Raji (cell line): ENCODE measurements around the gene TSC22D3.

ENCODE experiments used
- POLR2A ChIP-seq: IDR thresholded peaks from 2 replicates; pipeline ENCODE4 v1.6.1; 2011; ENCODE audit warnings: low read depth, low read length, control low read depth; ENCODE audit not compliant: insufficient read depth

The TSC22D3 gene

DNA sequence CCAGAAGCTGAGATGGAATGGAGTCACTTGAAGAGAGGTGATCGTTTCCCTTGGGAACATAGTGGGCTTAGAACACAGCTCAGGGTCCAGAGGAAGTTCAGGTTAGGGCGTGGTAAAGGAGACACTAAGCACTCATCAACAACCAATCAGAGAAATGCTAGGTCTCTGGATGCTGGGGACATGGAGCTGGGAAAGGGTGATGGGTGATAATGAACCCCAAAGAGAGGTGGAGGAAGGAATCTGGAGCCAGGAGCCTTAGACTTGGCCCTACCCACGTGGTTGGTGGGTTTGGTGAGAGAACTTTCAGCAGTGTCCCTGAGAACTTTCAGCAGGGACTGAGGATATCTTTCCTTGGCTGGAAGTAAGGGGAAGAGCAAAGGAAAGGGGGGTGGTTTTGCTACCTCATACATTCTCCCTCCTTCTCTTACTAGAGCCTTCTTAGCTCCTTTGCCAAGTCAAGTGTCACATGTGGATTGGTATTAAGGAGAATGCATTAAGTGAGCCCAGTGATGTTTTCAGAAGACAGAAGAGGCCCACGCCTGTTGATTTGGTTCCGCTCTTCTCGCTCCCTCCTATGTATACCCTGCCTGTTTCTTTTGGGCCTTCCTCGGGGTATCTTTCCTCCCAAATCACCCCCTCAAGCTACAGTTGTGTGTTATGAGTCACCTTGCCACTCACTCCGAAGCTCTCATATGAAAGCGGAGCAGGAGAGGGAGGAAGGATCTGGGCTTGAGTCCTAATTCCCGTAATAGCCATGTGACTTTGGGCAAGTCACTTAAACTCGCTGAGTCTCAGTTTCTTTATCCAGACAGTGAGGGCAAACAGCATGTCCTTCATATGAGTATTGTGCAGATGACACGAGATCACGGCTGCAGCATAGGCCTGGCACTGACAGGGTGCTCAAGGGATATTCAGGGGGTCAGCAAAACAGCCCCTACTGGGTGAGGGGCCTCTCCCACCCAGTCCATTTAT is 63.1 kb downstream of the TSC22D3 start:
- 0 out of 2 replicates have a peak, but pooled peaks have one; percentile 19 for TF ChIP-seq POLR2A

DNA sequence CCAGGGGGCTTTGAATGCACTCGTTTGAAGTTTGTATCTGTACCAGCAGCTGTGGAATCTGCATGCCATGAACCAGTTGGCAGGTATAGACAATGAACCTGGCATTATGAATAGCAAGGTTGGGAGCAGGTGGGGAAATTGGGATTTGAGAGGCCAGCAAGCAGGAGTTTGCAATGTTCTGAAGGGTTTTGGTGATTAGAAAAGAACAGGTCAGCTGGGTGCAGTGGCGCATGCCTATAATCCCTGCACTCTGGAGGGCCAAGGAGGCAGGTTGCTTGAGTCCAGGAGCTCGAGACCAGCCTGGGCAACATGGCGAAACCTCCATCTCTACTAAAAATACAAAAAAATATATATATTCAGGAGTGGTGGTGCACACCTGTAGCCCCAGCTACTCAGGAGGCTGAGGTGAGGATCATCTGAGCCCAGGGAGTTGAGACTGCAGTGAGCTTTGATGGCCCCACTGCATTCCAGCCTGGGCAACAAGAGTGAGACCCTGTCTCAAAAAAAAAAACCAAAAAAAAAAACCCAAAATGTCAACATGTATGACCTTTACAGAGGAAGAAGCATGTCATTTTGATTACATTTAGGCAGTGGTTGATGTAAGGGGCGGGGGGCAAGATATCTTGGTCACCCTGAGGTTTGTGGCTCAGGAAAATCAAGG is 63.9 kb downstream of the TSC22D3 start:
- no peak for TF ChIP-seq POLR2A

GRCh38 chrX:107710617-107711391 is 64.8 kb downstream of the TSC22D3 start:
- no peak for TF ChIP-seq POLR2A

DNA sequence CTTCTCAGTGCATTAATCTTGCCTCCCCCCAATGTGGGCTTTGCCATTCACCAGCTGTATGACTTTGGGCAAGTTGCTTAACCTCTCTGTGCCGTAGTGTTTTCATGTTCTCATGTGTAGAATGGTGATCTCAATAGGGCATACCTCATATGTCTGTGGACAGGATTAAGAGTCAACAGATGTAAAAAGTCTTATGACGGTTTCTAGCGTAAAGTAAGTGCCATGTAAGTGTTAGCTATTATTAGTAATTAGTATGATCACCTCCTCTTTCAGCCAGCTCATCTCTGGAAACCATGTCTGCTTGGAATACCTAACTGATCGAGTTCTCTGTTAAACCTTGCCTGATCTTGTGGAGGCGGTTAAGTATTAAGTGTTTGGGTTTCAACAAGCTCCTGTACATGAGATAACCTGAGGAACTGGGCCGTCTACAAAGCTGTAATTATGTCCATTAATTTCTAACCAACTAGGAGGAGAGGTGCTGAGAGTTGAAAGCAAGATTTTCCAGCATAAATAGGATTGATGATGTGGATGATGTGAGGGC is 66.3 kb downstream of the TSC22D3 start:
- no peak for TF ChIP-seq POLR2A

DNA sequence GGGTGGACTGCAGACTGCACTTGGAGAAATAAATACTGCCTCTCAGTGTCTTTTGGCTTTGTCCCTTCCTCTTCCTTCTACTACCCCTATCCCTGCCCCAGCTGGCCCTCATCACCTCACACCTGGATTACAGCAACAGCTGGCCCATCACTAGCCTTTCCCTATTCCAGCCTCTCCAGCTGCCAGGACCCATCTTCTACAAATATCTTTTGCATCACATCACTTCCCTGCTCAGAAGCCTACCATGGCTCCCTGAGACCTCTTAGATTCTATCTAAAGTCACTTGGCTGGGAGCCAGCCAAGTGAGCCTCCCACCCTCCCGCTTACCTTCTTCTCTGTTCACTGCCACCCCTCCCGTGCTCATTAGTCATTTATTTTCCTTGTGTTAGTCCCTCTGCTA is 66.8 kb downstream of the TSC22D3 start:
- TF ChIP-seq POLR2A, result no peak

DNA sequence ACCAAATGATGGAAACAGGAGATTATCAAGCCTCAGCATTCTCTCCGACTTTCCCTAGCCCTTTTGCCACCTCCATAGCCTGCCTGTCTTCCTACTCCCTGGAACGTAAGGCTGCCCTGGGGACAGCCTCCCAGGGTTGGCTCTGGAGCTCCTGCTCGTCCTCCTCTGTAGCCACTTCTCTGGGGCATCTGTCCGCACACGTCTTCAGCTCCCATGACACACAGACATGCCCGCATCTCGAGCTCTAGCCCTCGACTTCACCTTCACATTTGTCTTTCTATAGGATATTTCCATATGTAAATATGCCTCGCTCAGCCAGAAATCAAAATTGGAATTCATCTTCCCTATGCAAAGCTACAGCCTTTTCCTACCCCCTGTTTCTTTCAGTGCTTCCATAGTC is 67.7 kb downstream of the TSC22D3 start:
- TF ChIP-seq POLR2A, result no peak

GRCh38 chrX:107706309-107706708 is 69.3 kb downstream of the TSC22D3 start:
- no peak for TF ChIP-seq POLR2A

- no peak for TF ChIP-seq POLR2A
Observed at GRCh38 chrX:107704587-107704986, 71.0 kb downstream of the TSC22D3 start.

DNA sequence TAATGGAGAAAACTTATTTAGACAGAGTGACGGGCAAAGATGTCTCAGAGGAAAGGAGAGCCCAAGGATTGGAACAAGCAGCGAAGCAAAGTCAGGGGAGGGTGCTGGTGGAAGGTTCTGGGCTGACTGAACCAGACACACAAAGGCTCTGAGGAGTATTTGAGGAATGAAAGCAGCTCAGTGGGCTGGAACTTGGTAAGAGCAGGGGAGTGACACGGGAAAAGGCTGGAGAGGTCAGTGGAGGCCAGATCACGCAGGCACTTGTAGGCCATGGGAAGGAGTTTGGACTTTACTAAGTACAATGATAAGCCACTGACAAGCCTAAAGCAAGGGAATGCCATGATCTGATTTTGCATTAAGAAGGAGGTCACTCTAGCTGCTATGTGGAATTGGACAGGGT is 71.4 kb downstream of the TSC22D3 start:
- no peak for TF ChIP-seq POLR2A

- no peak for TF ChIP-seq POLR2A
Observed at GRCh38 chrX:107701493-107702121, 74.0 kb downstream of the TSC22D3 start.

DNA sequence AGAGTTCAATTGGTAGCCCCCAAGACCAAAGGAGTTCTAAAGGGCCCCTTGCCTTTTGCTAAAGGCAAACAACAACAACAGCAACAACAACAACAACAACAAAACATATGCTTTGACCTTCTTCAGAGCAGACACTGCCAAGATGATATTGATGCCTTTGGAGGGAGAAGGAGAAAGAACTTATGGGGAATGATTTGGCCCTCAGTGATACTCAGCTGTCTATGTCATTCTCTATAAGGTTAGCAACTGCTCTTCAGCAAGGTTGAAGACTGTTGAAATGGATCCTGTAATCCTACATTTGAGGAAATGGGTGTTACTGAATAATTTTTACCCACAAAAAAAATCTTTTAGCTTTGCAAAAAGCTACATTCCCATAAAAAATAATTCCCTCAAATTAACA is 74.8 kb downstream of the TSC22D3 start:
- TF ChIP-seq POLR2A, result no peak

GRCh38 chrX:107700317-107700774 is 75.2 kb downstream of the TSC22D3 start:
- no peak for TF ChIP-seq POLR2A

DNA sequence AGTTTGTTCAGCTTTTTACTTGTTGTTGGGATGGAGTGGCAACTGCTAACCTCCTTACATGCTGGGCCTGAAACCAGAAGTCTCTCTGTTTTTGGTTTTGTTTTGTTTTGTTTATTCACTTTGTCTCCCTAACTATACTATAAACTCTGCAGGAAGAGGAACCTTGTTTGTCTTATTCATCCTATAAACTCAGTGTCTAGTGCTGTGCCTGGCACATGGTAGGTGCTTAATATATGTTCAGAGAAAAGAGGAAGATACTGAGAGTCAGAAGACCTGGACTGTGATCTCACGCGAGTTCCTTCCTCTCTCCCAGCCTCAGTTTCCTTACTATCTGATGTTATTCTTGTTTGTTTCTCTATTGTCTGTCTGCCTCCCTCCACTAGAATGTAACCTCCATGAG is 76.0 kb downstream of the TSC22D3 start:
- no peak for TF ChIP-seq POLR2A

GRCh38 chrX:107691024-107691448 is 84.6 kb downstream of the TSC22D3 start:
- no peak for TF ChIP-seq POLR2A
